ENCODE measurements around the gene SAMD1.

Gene SAMD1

GRCh38 chr19:14090509-14091080, at the start of gene SAMD1:
TSS of gene SAMD1 (minus strand) at chr19:14090751.
- DNase-seq (ENCODE audit: low read depth in 2 of 2) = peak; percentile 77 to 91

GRCh38 chr19:14139944-14140343, 49.4 kb upstream of the SAMD1 start:
- DNase-seq (ENCODE audit: low read depth in 2 of 2) = no peak

GRCh38 chr19:14138576-14139265, 48.2 kb upstream of the SAMD1 start:
- DNase-seq (ENCODE audit: low read depth in 2 of 2) = no peak

- peak; percentile 95 to 97 for DNase-seq (ENCODE audit: low read depth in 2 of 2)
Measured at GRCh38 chr19:14136509-14137281, 46.1 kb upstream of the SAMD1 start, which contains the start of gene ASF1B. TSS of gene ASF1B (minus strand) at chr19:14136589. CDS start at chr19:14136456, 133 bp downstream.

DNA sequence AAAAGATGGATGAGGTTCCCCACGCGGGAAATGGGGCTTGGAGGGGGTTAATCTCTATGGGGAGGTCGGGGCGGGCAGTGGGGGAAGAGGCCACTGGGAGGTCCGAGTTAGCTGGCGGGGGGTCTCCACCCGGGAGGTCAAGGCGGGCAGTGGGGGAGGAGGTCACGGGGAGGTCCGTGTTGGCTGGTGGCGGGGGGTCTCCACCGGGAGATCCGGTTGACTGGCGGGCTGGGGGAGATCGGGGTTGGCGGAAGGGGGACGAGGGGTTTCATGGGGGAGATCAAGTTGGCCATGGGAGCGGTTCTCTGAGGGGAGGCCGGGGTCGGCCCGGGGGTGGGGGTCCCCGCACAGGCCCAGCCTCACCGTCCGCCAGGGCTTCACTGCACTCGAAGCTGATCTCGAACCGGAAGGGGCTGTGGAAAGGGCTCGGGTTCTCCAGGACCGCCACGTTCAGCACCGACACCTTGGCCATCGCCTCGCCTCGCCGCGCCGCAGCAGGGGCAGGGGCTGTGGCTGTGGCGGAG, 45.5 kb upstream of the SAMD1 start:
- no peak for DNase-seq (ENCODE audit: low read depth in 2 of 2)

GRCh38 chr19:14135355-14135754, 44.8 kb upstream of the SAMD1 start:
- DNase-seq (ENCODE audit: low read depth in 2 of 2) = no peak

DNA sequence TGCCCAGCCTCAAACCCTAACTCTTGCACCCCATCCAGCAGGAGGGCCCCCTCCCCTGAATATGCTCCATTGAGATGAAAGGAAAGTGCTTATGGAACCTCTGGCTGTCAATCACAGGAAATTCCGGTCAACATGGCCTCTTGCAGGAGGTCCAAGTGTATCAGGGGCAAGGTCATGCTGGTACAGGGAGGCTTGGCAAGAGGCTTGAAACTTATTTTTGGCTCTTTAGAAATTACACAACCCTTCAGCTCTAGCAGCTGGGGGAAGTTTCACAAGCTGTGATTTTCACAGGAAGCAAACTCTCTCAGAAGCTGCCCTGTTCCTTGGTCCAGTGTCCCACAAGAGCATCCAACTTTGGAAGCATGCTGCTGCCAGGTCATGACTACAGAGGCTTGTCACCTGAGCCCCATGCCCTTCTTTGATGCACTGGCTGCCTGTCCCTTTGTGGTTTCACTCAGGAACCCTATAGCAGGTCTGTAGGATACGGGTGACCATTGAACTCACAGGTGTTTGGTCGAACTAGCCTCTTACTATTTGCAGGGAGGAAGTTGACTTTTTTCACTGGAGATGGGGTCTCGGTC, 37.5 kb upstream of the SAMD1 start:
- DNase-seq (ENCODE audit: low read depth in 2 of 2) = no peak

DNA sequence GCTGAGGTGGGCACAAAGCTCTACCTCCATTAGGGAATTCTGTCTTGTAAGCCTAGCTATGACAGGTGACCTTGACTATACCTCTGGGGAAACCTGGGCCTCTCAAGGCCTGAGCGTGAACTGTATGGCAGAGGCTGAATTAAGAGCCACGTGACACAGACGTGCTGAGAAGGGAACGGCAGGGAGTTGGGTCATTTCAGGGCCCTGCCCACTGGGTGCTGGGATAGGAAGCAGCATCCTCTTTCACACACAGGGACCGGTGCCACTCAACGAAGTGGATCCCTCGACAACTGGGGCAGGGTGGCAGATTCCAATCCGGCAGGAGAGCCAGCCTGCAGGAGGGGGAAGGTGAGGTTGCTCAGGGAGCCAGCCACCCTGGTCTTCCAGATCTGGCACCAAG, 36.6 kb upstream of the SAMD1 start:
- no peak for DNase-seq (ENCODE audit: low read depth in 2 of 2)

DNA sequence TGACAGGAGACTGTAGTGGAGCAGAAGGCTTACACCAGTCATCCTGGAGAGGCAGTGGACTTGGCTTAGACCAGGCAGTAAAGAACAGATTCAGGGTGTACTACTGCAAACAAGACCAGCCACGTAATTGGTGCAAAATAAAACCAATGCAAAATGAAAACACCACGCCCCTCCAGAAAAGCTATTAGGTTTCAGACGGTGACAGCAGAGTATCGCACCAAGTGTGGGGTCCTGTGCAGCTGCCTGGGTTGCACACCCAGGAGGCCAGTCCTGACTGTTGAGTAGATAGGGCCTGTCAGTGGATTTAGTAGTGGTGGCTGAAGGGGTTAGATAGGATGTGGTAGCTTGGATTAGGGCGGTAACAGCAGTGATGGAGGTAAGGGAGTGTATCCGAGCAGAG, 32.4 kb upstream of the SAMD1 start:
- no peak for DNase-seq (ENCODE audit: low read depth in 2 of 2)

- no peak for DNase-seq (ENCODE audit: low read depth in 2 of 2)
Measured at GRCh38 chr19:14120497-14120780, 29.9 kb upstream of the SAMD1 start.

- DNase-seq (ENCODE audit: low read depth in 2 of 2) = no peak
Measured at GRCh38 chr19:14119644-14120496, 29.3 kb upstream of the SAMD1 start.

DNA sequence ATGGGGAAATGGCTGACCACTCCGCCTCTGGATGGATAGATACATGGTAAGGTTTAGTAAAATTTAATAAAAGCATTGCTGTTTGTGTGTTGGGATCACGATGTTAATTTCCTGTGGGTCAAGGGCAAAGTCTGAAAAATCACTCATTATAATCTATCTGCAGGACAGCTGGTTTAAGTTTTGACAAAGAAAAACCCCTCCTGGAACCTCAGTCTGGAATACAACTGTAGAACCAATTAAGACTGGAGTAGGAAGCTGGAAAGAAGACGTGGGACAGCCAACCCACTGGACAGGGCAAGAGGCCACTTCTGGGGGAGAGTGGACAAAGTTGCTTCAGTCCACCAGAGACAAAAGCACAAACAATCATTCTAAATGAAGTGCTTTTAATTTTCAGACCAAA, 28.6 kb upstream of the SAMD1 start:
- no peak for DNase-seq (ENCODE audit: low read depth in 2 of 2)

DNA sequence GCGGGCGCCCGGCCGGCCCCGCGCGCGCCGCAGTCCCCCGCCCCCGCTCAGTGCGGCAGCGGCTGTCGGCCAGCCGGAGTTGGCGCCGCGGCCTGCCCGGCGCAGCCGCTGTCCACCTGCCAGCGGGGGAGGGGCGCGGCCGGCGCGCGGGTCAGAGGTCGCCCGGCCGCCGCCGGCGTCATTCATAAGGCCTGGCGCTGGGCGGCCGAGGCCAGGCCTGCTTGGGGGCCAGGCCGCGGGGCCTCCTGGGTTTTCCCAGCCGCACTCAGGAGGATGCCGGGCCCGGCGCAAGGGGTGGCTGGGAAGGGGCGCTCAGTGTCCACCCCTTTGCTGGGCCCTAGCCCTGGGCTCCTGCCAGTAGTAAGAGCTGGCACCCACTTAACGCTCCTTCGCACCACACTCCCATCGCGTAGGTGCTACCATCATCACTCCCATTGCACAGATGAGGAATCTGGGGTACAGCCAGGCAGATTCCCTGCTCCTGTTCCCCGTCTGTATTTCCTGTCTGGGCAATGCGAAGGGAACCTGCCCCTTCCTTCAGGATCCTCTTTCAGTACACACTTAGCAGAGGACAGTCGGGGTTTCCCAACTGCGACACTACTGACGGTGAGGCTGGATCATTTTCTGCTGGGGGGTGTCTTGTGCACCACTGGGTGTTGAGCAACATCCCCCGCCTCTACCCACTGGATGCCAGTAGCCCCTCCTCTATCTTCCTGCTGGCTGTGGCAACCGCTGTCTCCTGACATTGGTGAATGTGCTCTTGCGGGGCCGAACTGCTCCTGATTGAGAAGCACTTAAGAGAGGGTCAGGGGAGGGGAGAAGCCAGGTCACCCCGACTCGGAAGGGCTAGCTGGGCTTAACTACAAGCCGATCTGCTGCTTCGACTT, 27.9 kb upstream of the SAMD1 start:
- DNase-seq (ENCODE audit: low read depth in 2 of 2) = peak in 1 of 2 donors; percentile 29

DNA sequence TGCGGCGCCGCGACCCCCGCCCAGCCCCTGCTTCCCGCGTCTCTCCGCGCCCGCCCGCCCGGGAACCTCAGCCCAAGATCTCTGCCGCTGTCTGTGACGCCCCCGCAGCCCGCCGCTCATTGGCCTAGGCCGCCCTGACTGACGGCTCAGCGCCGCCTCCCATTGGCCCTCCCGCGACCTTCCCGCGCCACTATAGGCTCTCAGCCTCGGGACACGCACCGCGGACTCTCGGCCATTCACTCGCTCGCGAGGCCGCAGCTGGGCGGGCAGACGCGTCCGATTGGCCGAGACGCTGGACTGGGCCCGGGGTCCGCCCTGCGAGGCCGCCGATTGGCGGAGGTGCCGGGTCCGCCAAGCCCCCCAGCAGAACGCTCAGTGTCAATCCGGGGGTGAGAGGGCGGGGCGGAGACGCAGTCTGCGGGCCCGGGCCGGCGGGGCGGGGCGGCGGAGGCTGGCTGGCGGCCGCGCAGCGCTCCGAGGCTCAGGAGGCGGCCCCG, 27.2 kb upstream of the SAMD1 start, which contains the start of gene PRKACA:
TSS of gene PRKACA (minus strand) at position 95 of the 497 bp plus-strand sequence. CDS start 215 bp downstream, outside the sequence.
- DNase-seq (ENCODE audit: low read depth in 2 of 2) = peak; percentile 96 to 99

DNA sequence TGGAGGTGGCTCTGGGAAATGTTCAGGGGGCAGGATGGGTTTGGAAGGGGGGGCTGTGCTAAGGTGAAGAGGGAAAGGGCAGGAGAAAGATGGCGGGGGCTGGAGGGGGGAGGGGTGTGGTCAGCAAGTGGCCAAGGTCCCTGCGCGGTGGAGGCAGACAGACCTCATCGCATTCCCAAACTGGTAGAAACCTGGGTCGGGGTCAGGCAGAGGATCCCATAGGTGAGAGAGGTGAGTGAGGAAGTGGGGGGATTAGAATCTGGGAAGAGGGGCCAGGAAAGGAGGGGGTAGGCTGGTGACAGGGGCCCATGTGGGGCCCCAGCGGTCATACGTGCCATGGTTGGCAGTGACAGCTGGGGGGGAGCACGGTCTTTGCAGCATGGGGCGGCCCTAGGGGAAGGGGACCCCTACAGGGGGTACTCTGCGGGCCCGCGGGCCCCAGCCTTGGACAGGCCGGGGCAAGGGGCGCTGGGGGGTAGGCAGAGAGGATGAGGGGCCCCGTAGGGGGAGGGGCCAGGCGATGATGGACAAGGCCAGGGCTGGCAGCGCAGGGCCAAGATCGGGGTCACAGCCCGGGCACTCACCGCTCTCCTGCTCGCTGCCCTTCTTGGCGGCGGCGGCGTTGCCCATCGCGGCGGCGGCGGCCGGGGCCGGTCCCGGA, 26.5 kb upstream of the SAMD1 start:
- DNase-seq (ENCODE audit: low read depth in 2 of 2) = no peak

DNA sequence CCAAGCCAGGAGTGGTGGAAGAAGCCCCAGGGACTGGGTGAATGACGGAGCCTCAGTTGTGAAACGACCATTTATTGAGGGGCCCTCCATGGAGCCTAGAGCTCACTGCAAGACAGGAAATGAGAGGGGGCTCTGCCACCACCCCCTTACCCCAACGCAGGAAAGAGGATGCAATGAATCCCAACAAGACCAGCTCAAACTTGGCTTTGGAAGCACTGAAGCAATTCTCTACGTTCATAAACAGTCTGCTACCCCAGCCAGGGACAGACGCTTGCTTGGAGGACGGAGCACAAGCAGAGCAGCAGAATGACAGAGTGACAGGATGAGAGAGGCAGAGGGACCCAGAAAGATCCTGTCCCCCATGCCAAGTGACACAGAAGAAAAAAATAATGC, 26.0 kb upstream of the SAMD1 start:
- no peak for DNase-seq (ENCODE audit: low read depth in 2 of 2)

DNA sequence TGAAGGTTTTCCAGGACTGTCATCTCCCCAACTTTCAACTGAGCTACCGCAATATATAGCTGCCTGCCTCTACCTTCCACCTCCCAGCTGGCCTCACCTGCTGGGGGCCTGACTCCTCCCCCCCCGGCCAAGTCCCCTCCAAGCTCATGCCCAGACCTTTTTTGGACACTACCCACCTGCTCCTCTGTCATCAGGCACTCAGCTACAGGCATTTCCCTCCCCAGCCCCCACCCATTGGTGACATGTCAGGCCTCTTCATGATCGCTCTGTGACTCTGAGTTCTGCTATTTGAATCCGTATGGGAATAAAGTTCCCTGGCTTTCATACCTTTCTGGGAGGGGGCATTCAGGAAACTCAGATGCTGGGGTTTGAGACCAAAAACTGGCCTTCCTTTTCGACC, 25.2 kb upstream of the SAMD1 start:
- no peak for DNase-seq (ENCODE audit: low read depth in 2 of 2)

GRCh38 chr19:14114854-14115253, 24.3 kb upstream of the SAMD1 start:
- peak in 1 of 2 donors; percentile 26 for DNase-seq (ENCODE audit: low read depth in 2 of 2)

DNA sequence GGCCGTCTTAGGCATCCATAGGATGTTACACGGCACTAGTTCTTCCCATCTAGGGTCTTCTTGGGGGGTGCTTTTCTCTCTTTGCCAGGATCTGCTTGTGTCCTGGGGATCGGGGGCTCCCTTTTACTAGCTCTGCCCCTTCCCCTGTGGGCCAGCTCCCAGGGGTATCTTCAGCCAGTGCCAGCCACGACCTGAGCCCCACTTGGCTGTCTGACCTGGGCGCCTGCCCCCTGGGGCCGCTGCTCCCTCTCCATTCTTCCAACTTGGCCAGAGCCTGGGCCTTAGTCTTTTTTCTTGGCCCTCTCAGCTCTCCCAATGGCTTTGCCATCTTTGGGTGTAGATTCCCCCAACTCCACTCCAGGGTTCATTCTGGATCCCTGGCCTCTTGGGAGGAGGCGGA, 23.9 kb upstream of the SAMD1 start:
- DNase-seq (ENCODE audit: low read depth in 2 of 2) = no peak

Data from stimulated activated CD8-positive, alpha-beta memory T cell treated with anti-CD3 and anti-CD28 coated beads, Interleukin-7, amount 100 ng/mL, for 4 hours (primary cell).